IPS-20b (cell line): Measurements from ENCODE around the gene PLPP3.

Experiments
- H3K27ac ChIP-seq: one replicate; pipeline ENCODE4 v1.5.1; 2013; ENCODE audit warnings: low read length
- H3K27me3 ChIP-seq: 2 replicates; pipeline ENCODE4 v1.6.1; 2013; ENCODE audit warnings: mild to moderate bottlenecking, low read length, inconsistent platforms; ENCODE audit not compliant: insufficient read depth
- H3K36me3 ChIP-seq: 2 replicates; pipeline ENCODE4 v1.6.1; 2013; ENCODE audit warnings: low read depth, mild to moderate bottlenecking, inconsistent platforms, low read length, moderate library complexity; ENCODE audit not compliant: insufficient read depth
- H3K4me1 ChIP-seq: 2 replicates; pipeline ENCODE4 v1.6.1; 2013; ENCODE audit warnings: mild to moderate bottlenecking, control low read depth, inconsistent platforms, low read length, moderate library complexity; ENCODE audit not compliant: insufficient read depth
- H3K4me3 ChIP-seq: 2 replicates; pipeline ENCODE4 v1.5.1; 2013; ENCODE audit warnings: mild to moderate bottlenecking, low read length, inconsistent platforms
- H3K9ac ChIP-seq: 2 replicates; pipeline ENCODE4 v1.6.1; 2013; ENCODE audit warnings: low read depth, mild to moderate bottlenecking, inconsistent platforms, low read length, moderate library complexity
- H3K9me3 ChIP-seq: 2 replicates; pipeline ENCODE4 v1.6.1; 2013; ENCODE audit warnings: mild to moderate bottlenecking, low read depth, low read length, inconsistent platforms; ENCODE audit not compliant: insufficient read depth

Gene PLPP3

GRCh38 chr1:56532350-56532683 is 47.0 kb downstream of the PLPP3 start:
- no peaks in the 10 kb centered on the region for H3K9me3 ChIP-seq
- H3K36me3 ChIP-seq = peaks cover 83% of the 10 kb centered on the region
- peak overlapping the region; percentile 6; the same call in 1 of the 2 replicates for H3K9ac ChIP-seq
- peak overlapping the region; percentile 16 for H3K27ac ChIP-seq
- H3K27me3 ChIP-seq = no peaks in the 10 kb centered on the region
- no peak overlapping the region for H3K4me3 ChIP-seq
- peaks cover 75% of the 10 kb centered on the region for H3K4me1 ChIP-seq

GRCh38 chr1:56531624-56532349 is 47.6 kb downstream of the PLPP3 start:
- Histone ChIP-seq H3K4me1 (peaks cover 77% of the 10 kb centered on the region), H3K9ac (0 out of 2 replicates have a peak overlapping the region, but pooled peaks have one; percentile 6), H3K27ac (peak overlapping the region; percentile 16), H3K36me3 (peaks cover 85% of the 10 kb centered on the region), H3K4me3 (no peak overlapping the region), H3K9me3 (no peaks in the 10 kb centered on the region), H3K27me3 (no peaks in the 10 kb centered on the region)

GRCh38 chr1:56529801-56530200 is 49.6 kb downstream of the PLPP3 start:
- Histone ChIP-seq H3K4me3 (no peak overlapping the region), H3K4me1 (peaks cover 61% of the 10 kb centered on the region), H3K27me3 (no peaks in the 10 kb centered on the region), H3K9me3 (no peaks in the 10 kb centered on the region), H3K27ac (no peak overlapping the region), H3K9ac (no peak overlapping the region), H3K36me3 (peaks cover 87% of the 10 kb centered on the region)

- H3K4me3 ChIP-seq = peak overlapping the region; percentile 40
Measured at GRCh38 chr1:56527548-56528302, 51.6 kb downstream of the PLPP3 start.

GRCh38 chr1:56526571-56527174 is 52.7 kb downstream of the PLPP3 start:
- Histone ChIP-seq H3K27me3 (no peaks in the 10 kb centered on the region), H3K4me1 (peaks cover 36% of the 10 kb centered on the region), H3K4me3 (no peak overlapping the region), H3K9me3 (no peaks in the 10 kb centered on the region), H3K9ac (peak overlapping the region; percentile 63; the same call in 1 of the 2 replicates), H3K36me3 (peaks cover 87% of the 10 kb centered on the region), H3K27ac (no peak overlapping the region)

More at GRCh38 chr1:56527548-56528302, 51.6 kb downstream of the PLPP3 start:
- H3K9me3 ChIP-seq = no peaks in the 10 kb centered on the region
- no peak overlapping the region for H3K27ac ChIP-seq
- H3K9ac ChIP-seq = peak overlapping the region; percentile 63
- H3K4me1 ChIP-seq = peaks cover 47% of the 10 kb centered on the region
- H3K27me3 ChIP-seq = no peaks in the 10 kb centered on the region
- peaks cover 87% of the 10 kb centered on the region for H3K36me3 ChIP-seq

GRCh38 chr1:56525489-56526041 is 53.8 kb downstream of the PLPP3 start:
- Histone ChIP-seq H3K9ac (no peak overlapping the region), H3K4me1 (peaks cover 27% of the 10 kb centered on the region), H3K36me3 (peaks cover 85% of the 10 kb centered on the region), H3K9me3 (no peaks in the 10 kb centered on the region), H3K4me3 (no peak overlapping the region), H3K27me3 (no peaks in the 10 kb centered on the region), H3K27ac (no peak overlapping the region)

- no peak overlapping the region for H3K9ac ChIP-seq
- no peaks in the 10 kb centered on the region for H3K27me3 ChIP-seq
- no peaks in the 10 kb centered on the region for H3K9me3 ChIP-seq
- H3K36me3 ChIP-seq = peaks cover 85% of the 10 kb centered on the region
- no peak overlapping the region for H3K4me3 ChIP-seq
- H3K4me1 ChIP-seq = peaks cover 25% of the 10 kb centered on the region
- H3K27ac ChIP-seq = no peak overlapping the region
Measured at GRCh38 chr1:56524263-56524662, 55.1 kb downstream of the PLPP3 start.

- H3K9ac ChIP-seq = no peak overlapping the region
- H3K27ac ChIP-seq = no peak overlapping the region
- H3K27me3 ChIP-seq = no peaks in the 10 kb centered on the region
- peaks cover 16% of the 10 kb centered on the region for H3K4me1 ChIP-seq
- peaks cover 89% of the 10 kb centered on the region for H3K36me3 ChIP-seq
- H3K9me3 ChIP-seq = no peaks in the 10 kb centered on the region
- H3K4me3 ChIP-seq = no peak overlapping the region
Measured at GRCh38 chr1:56522680-56523079, 56.7 kb downstream of the PLPP3 start.

- Histone ChIP-seq H3K4me1 (peaks cover 28% of the 10 kb centered on the region), H3K9ac (no peak overlapping the region), H3K27ac (no peak overlapping the region), H3K27me3 (no peaks in the 10 kb centered on the region), H3K36me3 (peaks cover 94% of the 10 kb centered on the region), H3K9me3 (no peaks in the 10 kb centered on the region), H3K4me3 (no peak overlapping the region)
Measured at GRCh38 chr1:56520016-56520601, 59.3 kb downstream of the PLPP3 start.

GRCh38 chr1:56517404-56518130 is 61.8 kb downstream of the PLPP3 start:
- H3K4me1 ChIP-seq = peaks cover 28% of the 10 kb centered on the region
- no peaks in the 10 kb centered on the region for H3K27me3 ChIP-seq
- H3K9me3 ChIP-seq = no peaks in the 10 kb centered on the region
- H3K4me3 ChIP-seq = no peak overlapping the region
- H3K27ac ChIP-seq = no peak overlapping the region
- H3K9ac ChIP-seq = peak overlapping the region; percentile 34; the same call in 1 of the 2 replicates
- H3K36me3 ChIP-seq = peaks cover 89% of the 10 kb centered on the region
